HEK293T (cell line): ENCODE data around the gene TCAP.

Experiments used
- CTCF ChIA-PET: fragments of 350-600 bp; formaldehyde crosslinking; extraction: SDS; loops from one replicate; lab custom pipeline; 2021; ENCODE audit warnings: antibody characterized with exemption, inconsistent platforms; lab: Yijun Ruan, JAX
- POLR2A ChIA-PET: fragments of 350-600 bp; formaldehyde crosslinking; extraction: SDS; loops from one replicate; lab custom pipeline; 2020; ENCODE audit warnings: antibody characterized with exemption, inconsistent platforms; lab: Yijun Ruan, JAX
- DNase-seq: peaks from one replicate; pipeline ENCODE4 v3.0.0; 2012; ENCODE audit warnings: mixed read lengths; ENCODE audit errors: extremely low spot score
- ARNT ChIP-seq: fragments of 450-650 bp; IDR thresholded peaks from 2 replicates; pipeline ENCODE4 v1.6.1; 2017; ENCODE audit warnings: mild to moderate bottlenecking
- BHLHE40 ChIP-seq: fragments of 450-650 bp; IDR thresholded peaks from 2 replicates; pipeline ENCODE4 v1.6.1; 2016; ENCODE audit warnings: mild to moderate bottlenecking, moderate library complexity, borderline replicate concordance
- CTBP1 ChIP-seq: fragments of 450-650 bp; IDR thresholded peaks from 2 replicates; pipeline ENCODE4 v1.6.1; 2016; ENCODE audit warnings: borderline replicate concordance
- ELF4 ChIP-seq: fragments of 450-650 bp; IDR thresholded peaks from 2 replicates; pipeline ENCODE4 v1.6.1; 2017; ENCODE audit warnings: antibody characterized with exemption
- FOXA1 ChIP-seq: fragments of 450-650 bp; IDR thresholded peaks from 2 replicates; pipeline ENCODE4 v1.6.1; 2016; ENCODE audit warnings: mild to moderate bottlenecking
- FOXK2 ChIP-seq: fragments of 450-650 bp; IDR thresholded peaks from 2 replicates; pipeline ENCODE4 v1.6.1; 2016; ENCODE audit warnings: mild to moderate bottlenecking
- FOXM1 ChIP-seq: fragments of 450-650 bp; IDR thresholded peaks from 2 replicates; pipeline ENCODE4 v1.6.1; 2017; ENCODE audit warnings: mild to moderate bottlenecking, borderline replicate concordance
- HDGF ChIP-seq: fragments of 450-650 bp; IDR thresholded peaks from 2 replicates; pipeline ENCODE4 v1.6.1; 2017; ENCODE audit warnings: antibody characterized with exemption, borderline replicate concordance
- L3MBTL2 ChIP-seq: fragments of 450-650 bp; conservative IDR thresholded peaks from 2 replicates; pipeline ENCODE4 v1.6.1; 2016; ENCODE audit warnings: mild to moderate bottlenecking
- LEF1 ChIP-seq: fragments of 450-650 bp; IDR thresholded peaks from 2 replicates; pipeline ENCODE4 v1.6.1; 2017; ENCODE audit warnings: mild to moderate bottlenecking, borderline replicate concordance
- NFRKB ChIP-seq: fragments of 450-650 bp; IDR thresholded peaks from 2 replicates; pipeline ENCODE4 v1.6.1; 2016; ENCODE audit warnings: mild to moderate bottlenecking, moderate library complexity
- SP1 ChIP-seq: fragments of 450-650 bp; IDR thresholded peaks from 2 replicates; pipeline ENCODE4 v1.6.1; 2017
- SUZ12 ChIP-seq: fragments of 450-650 bp; IDR thresholded peaks from 2 replicates; pipeline ENCODE4 v1.6.1; 2016; ENCODE audit warnings: mild to moderate bottlenecking
- TARDBP ChIP-seq: fragments of 450-650 bp; IDR thresholded peaks from 2 replicates; pipeline ENCODE4 v1.6.1; 2016
- ZNF384 ChIP-seq: fragments of 450-650 bp; IDR thresholded peaks from 2 replicates; pipeline ENCODE4 v1.6.1; 2016
- TF ChIP-seq, protein P1 (sequence below): fragments of 450-650 bp; IDR thresholded peaks from 2 replicates; pipeline ENCODE4 v1.6.1; 2016

The TCAP gene

DNA sequence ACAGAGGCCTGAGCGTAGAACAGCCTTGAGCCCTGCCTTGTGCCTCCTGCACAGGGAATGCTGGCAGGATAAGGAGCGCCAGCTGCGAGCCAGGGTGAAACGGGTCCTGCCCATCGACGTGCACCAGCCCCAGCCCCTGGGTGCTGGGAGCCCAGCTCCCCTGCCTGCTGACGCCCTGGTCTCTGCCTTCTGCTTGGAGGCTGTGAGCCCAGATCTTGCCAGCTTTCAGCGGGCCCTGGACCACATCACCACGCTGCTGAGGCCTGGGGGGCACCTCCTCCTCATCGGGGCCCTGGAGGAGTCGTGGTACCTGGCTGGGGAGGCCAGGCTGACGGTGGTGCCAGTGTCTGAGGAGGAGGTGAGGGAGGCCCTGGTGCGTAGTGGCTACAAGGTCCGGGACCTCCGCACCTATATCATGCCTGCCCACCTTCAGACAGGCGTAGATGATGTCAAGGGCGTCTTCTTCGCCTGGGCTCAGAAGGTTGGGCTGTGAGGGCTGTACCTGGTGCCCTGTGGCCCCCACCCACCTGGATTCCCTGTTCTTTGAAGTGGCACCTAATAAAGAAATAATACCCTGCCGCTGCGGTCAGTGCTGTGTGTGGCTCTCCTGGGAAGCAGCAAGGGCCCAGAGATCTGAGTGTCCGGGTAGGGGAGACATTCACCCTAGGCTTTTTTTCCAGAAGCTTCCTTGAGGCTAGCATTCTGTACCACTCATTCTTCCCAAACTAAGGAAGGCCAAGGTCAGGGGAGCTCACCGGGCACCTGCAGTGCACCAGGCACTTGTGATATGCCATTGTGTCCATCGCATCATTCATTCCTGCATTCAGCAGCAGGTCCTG is 5.0 kb downstream of the TCAP start:
- ChIA-PET CTCF (interaction anchor here (1.5 to 6.1 kb wide), 3 partner anchors 16 to 60 kb away, joined by 5 to 77 read pairs (median 28); partner anchors contain the start of gene MIEN1), POLR2A (interaction anchor here (0.9 to 2.4 kb wide), 3 partner anchors 17 to 32 kb away, joined by 3 to 15 read pairs (median 5); partner anchors contain the start of gene PGAP3)
- no peak for DNase-seq
- no peak for TF ChIP-seq BHLHE40
- TF ChIP-seq CTBP1: no peak
- TF ChIP-seq ARNT: no peak
- TF ChIP-seq ELF4: no peak
- TF ChIP-seq, protein P1, sequence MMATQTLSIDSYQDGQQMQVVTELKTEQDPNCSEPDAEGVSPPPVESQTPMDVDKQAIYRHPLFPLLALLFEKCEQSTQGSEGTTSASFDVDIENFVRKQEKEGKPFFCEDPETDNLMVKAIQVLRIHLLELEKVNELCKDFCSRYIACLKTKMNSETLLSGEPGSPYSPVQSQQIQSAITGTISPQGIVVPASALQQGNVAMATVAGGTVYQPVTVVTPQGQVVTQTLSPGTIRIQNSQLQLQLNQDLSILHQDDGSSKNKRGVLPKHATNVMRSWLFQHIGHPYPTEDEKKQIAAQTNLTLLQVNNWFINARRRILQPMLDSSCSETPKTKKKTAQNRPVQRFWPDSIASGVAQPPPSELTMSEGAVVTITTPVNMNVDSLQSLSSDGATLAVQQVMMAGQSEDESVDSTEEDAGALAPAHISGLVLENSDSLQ: no peak
- TF ChIP-seq FOXM1: no peak
- TF ChIP-seq FOXK2: no peak
- no peak for TF ChIP-seq HDGF
- TF ChIP-seq L3MBTL2: no peak
- no peak for TF ChIP-seq SUZ12
- no peak for TF ChIP-seq TARDBP
- no peak for TF ChIP-seq FOXA1
- TF ChIP-seq LEF1: no peak
- no peak for TF ChIP-seq SP1
- no peak for TF ChIP-seq ZNF384

- no peak for DNase-seq
- ChIA-PET CTCF (interaction anchor here (0.6 to 6.1 kb wide), 4 partner anchors 14 to 637 kb away, joined by 3 to 77 read pairs (median 16); no protein-coding TSS in a partner anchor), POLR2A (interaction anchor here (0.9 to 2.4 kb wide), 2 partner anchors 16 to 33 kb away, joined by 3 to 15 read pairs; partner anchors contain the start of gene PGAP3)
- TF ChIP-seq CTBP1 (no peak), LEF1 (no peak), BHLHE40 (no peak), ZNF384 (no peak), FOXK2 (no peak), SUZ12 (no peak), FOXA1 (no peak), L3MBTL2 (no peak), ARNT (no peak), SP1 (no peak), HDGF (no peak), FOXM1 (no peak), TARDBP (no peak), ELF4 (no peak), NFRKB (no peak)
- TF ChIP-seq, protein P1: no peak
These were observed 5.6 kb downstream of the TCAP start for GRCh38 chr17:39670746-39671145.

DNA sequence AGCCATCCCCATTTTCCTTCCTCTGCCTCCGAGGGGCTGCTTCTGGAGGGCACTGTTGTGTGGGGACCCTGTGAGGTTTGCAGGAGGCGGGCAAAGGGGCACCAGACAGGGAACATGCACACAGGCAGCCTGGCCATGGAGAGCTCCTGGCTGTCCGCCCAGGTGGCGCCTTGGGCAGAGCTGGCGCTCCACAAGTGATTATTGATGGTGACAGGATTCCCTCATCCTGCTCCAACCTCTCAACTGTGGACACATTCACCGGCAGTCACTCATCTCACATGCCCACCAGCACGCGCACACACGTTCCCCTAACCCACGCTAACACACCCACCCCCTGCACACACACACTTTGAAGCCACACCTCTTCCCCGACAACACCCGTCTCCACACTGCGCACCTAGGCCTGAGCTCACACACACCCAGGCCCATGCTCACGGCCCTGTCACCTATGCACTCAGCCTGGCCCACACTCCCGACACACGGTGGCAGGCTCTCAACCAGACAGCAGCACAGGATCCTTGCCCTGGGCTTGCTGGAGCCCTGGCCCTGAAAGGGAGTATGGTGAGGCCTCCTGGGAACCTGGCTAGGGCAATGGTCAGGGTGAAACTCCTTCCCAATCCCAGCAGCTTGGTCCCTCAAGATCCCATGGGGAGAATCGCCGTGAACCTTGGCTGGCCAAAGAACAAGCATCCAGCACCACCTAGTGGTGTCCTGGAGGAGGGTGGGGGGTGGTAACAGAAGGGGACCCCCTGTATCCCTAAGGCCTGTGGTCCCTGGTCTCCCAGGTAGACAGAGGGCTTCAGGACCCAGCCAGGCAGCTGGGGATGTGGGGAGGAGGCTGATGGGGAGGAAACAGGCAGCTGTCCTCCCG is 6.7 kb downstream of the TCAP start:
- TF ChIP-seq CTBP1 (no peak), TARDBP (no peak), SP1 (no peak), FOXA1 (no peak)
- ChIA-PET POLR2A (interaction anchor here (1.1 to 2.4 kb wide), 2 partner anchors 15 to 28 kb away, joined by 4 to 15 read pairs; partner anchors contain the start of genes ERBB2 and PGAP3), CTCF (interaction anchor here (0.5 to 6.1 kb wide), 10 partner anchors 13 to 186 kb away, joined by 3 to 77 read pairs (median 4); partner anchors contain the start of gene ERBB2)
- DNase-seq: no peak

GRCh38 chr17:39672522-39673334 is 7.6 kb downstream of the TCAP start:
- ChIA-PET CTCF (interaction anchor here (0.8 to 6.1 kb wide), 4 partner anchors 19 to 83 kb away, joined by 3 to 77 read pairs (median 16); no protein-coding TSS in a partner anchor), POLR2A (interaction anchor here (1.0 to 2.4 kb wide), 4 partner anchors 15 to 27 kb away, joined by 4 to 15 read pairs (median 8); partner anchors contain the start of genes ERBB2 and PGAP3)
- TF ChIP-seq TARDBP (no peak), BHLHE40 (no peak), ZNF384 (no peak)
- no peak for DNase-seq

- CTCF ChIA-PET: interaction anchor here (1.3 to 6.1 kb wide), 2 partner anchors 19 to 51 kb away, joined by 3 to 77 read pairs; no protein-coding TSS in a partner anchor
- no peak for DNase-seq
- POLR2A ChIA-PET: interaction anchor here (1.0 to 2.3 kb wide), 2 partner anchors 15 to 26 kb away, joined by 4 to 12 read pairs; partner anchors contain the start of genes ERBB2 and PGAP3
- TF ChIP-seq FOXK2: no peak
- no peak for TF ChIP-seq BHLHE40
- no peak for TF ChIP-seq ELF4
- TF ChIP-seq, protein P1: no peak
- TF ChIP-seq HDGF: no peak
- TF ChIP-seq SP1: no peak
- no peak for TF ChIP-seq SUZ12
- no peak for TF ChIP-seq NFRKB
- TF ChIP-seq FOXA1: no peak
- TF ChIP-seq L3MBTL2: no peak
- no peak for TF ChIP-seq ARNT
- TF ChIP-seq TARDBP: no peak
- TF ChIP-seq LEF1: no peak
- TF ChIP-seq ZNF384: no peak
- no peak for TF ChIP-seq CTBP1
- TF ChIP-seq FOXM1: no peak
These were observed 8.4 kb downstream of the TCAP start for GRCh38 chr17:39673335-39674081.
